Trophoblast cell (in vitro differentiated cells and primary cell): Measurements from ENCODE around the gene ATP5F1A.

ENCODE experiments used
- DNase-seq, 2 donors: peaks; one replicate each; pipeline ENCODE4 v3.0.0-alpha.2; 2016
- H2AFZ ChIP-seq: 2 replicates; pipeline ENCODE4 v1.6.1; 2013; ENCODE audit warnings: low read length, moderate library complexity, mild to moderate bottlenecking; ENCODE audit not compliant: insufficient read depth, poor library complexity
- H2AK5ac ChIP-seq: 2 replicates; pipeline ENCODE4 v1.6.1; 2013; ENCODE audit warnings: mild to moderate bottlenecking, low read length
- H2BK120ac ChIP-seq: 2 replicates; pipeline ENCODE4 v1.6.1; 2013; ENCODE audit warnings: low read length, mild to moderate bottlenecking, moderate library complexity; ENCODE audit not compliant: insufficient read depth, poor library complexity
- H2BK12ac ChIP-seq: 2 replicates; pipeline ENCODE4 v1.6.1; 2013; ENCODE audit warnings: mild to moderate bottlenecking, low read length, moderate library complexity
- H2BK5ac ChIP-seq: 2 replicates; pipeline ENCODE4 v1.6.1; 2013; ENCODE audit warnings: low read length, low read depth, moderate library complexity, mild to moderate bottlenecking; ENCODE audit not compliant: poor library complexity
- H3K14ac ChIP-seq: 2 replicates; pipeline ENCODE4 v1.6.1; 2013; ENCODE audit warnings: mild to moderate bottlenecking, low read length
- H3K18ac ChIP-seq: 2 replicates; pipeline ENCODE4 v1.6.1; 2013; ENCODE audit warnings: mild to moderate bottlenecking, low read length
- H3K23ac ChIP-seq: 2 replicates; pipeline ENCODE4 v1.6.1; 2013; ENCODE audit warnings: low read length
- H3K27ac ChIP-seq: 2 replicates; pipeline ENCODE4 v1.5.1; 2013; ENCODE audit warnings: low read depth, mild to moderate bottlenecking, inconsistent platforms, low read length, moderate library complexity
- H3K27me3 ChIP-seq: 2 replicates; pipeline ENCODE4 v1.6.1; 2013; ENCODE audit warnings: inconsistent platforms, mild to moderate bottlenecking, low read length, moderate library complexity; ENCODE audit not compliant: insufficient read depth
- H3K36me3 ChIP-seq, 2 experiments: 1 replicate in 1 of 2; 2 replicates in 1 of 2; pipeline ENCODE4 v1.6.1; 2013; ENCODE audit warnings: low read length in 2 of 2, mild to moderate bottlenecking in 2 of 2, moderate library complexity in 1 of 2; ENCODE audit not compliant: insufficient read depth in 2 of 2, control insufficient read depth in 1 of 2
- H3K4ac ChIP-seq: 2 replicates; pipeline ENCODE4 v1.6.1; 2013; ENCODE audit warnings: low read depth, mild to moderate bottlenecking, low read length, moderate library complexity
- H3K4me1 ChIP-seq, 2 experiments: 1 replicate in 1 of 2; 2 replicates in 1 of 2; pipeline ENCODE4 v1.6.1; 2013; ENCODE audit warnings: low read length in 2 of 2, mild to moderate bottlenecking in 2 of 2, moderate library complexity in 1 of 2; ENCODE audit not compliant: insufficient read depth in 2 of 2, control insufficient read depth in 1 of 2
- H3K4me2 ChIP-seq: 2 replicates; pipeline ENCODE4 v1.6.1; 2013; ENCODE audit warnings: inconsistent platforms, mild to moderate bottlenecking, low read length, moderate library complexity
- H3K4me3 ChIP-seq: 2 replicates; pipeline ENCODE4 v1.5.1; 2013; ENCODE audit warnings: mild to moderate bottlenecking, low read depth, low read length, inconsistent platforms
- H3K79me1 ChIP-seq: one replicate; pipeline ENCODE4 v1.6.1; 2013; ENCODE audit warnings: low read length
- H3K79me2 ChIP-seq: 2 replicates; pipeline ENCODE4 v1.6.1; 2013; ENCODE audit warnings: low read length, mild to moderate bottlenecking; ENCODE audit not compliant: control insufficient read depth, insufficient read depth, poor library complexity
- H3K9ac ChIP-seq: 2 replicates; pipeline ENCODE4 v1.6.1; 2013; ENCODE audit warnings: mild to moderate bottlenecking, low read length
- H3K9me3 ChIP-seq: 2 replicates; pipeline ENCODE4 v1.6.1; 2013; ENCODE audit warnings: low read depth, mild to moderate bottlenecking, control low read depth, inconsistent platforms, low read length; ENCODE audit not compliant: insufficient read depth
- H4K12ac ChIP-seq: 2 replicates; pipeline ENCODE4 v1.6.1; 2013; ENCODE audit warnings: low read depth, mild to moderate bottlenecking, low read length, moderate library complexity
- H4K8ac ChIP-seq: 2 replicates; pipeline ENCODE4 v1.6.1; 2013; ENCODE audit warnings: low read depth, mild to moderate bottlenecking, low read length, moderate library complexity
- H4K91ac ChIP-seq: one replicate; pipeline ENCODE4 v1.6.1; 2013; ENCODE audit warnings: low read depth, mild to moderate bottlenecking, low read length, moderate library complexity
- WGBS: extraction: QIAGEN DNeasy Blood & Tissue Kit; methylation state at CpG from one replicate; pipeline ENCODE4 v1.1.7; 2013; ENCODE audit warnings: missing lambda C conversion rate; ENCODE audit not compliant: insufficient read length, insufficient coverage; ENCODE audit errors: extremely low coverage; 5-methylcytosine and 5-hydroxymethylcytosine counted together

The ATP5F1A gene

GRCh38 chr18:46079336-46079735, 18.8 kb downstream of the ATP5F1A start:
- no peaks in the 10 kb centered on the region for H3K27me3 ChIP-seq
- H4K91ac ChIP-seq: no peak overlapping the region
- no peaks in the 10 kb centered on the region for H3K9me3 ChIP-seq
- no peak overlapping the region for H3K27ac ChIP-seq
- H3K79me2 ChIP-seq: no peaks in the 10 kb centered on the region
- no peaks in the 10 kb centered on the region for H3K4me1 ChIP-seq
- no peak overlapping the region for H4K12ac ChIP-seq
- no peak overlapping the region for H3K14ac ChIP-seq
- no peak overlapping the region for H3K23ac ChIP-seq
- no peak overlapping the region for H2AK5ac ChIP-seq
- H2AFZ ChIP-seq: no peak overlapping the region
- no peak overlapping the region for H2BK5ac ChIP-seq
- H3K4me2 ChIP-seq: no peak overlapping the region
- peaks cover 18 to 27% of the 10 kb centered on the region in 2 experiments for H3K36me3 ChIP-seq
- H3K79me1 ChIP-seq: no peaks in the 10 kb centered on the region
- no peak overlapping the region for H3K4me3 ChIP-seq
- no peak overlapping the region for H3K9ac ChIP-seq
- H3K18ac ChIP-seq: no peak overlapping the region
- H4K8ac ChIP-seq: no peak overlapping the region
- H2BK120ac ChIP-seq: no peak overlapping the region
- H3K4ac ChIP-seq: no peak overlapping the region
- DNase-seq: no peak
- H2BK12ac ChIP-seq: no peak overlapping the region

- H2AK5ac ChIP-seq: no peak overlapping the region
- H4K91ac ChIP-seq: no peak overlapping the region
- H3K79me2 ChIP-seq: peaks cover 16% of the 10 kb centered on the region
- DNase-seq: peak; percentile 67 to 94
- no CpG with 5 or more reads among the region's 9 CpGs for WGBS
- no peak overlapping the region for H4K12ac ChIP-seq
- H3K27ac ChIP-seq: no peak overlapping the region
- H2AFZ ChIP-seq: no peak overlapping the region
- no peak overlapping the region for H3K4me2 ChIP-seq
- no peak overlapping the region for H2BK12ac ChIP-seq
- H3K18ac ChIP-seq: no peak overlapping the region
- H3K14ac ChIP-seq: no peak overlapping the region
- no peak overlapping the region for H3K4ac ChIP-seq
- no peak overlapping the region for H2BK120ac ChIP-seq
- no peak overlapping the region for H3K23ac ChIP-seq
- peaks cover 14 to 16% of the 10 kb centered on the region in 2 experiments for H3K4me1 ChIP-seq
- no peak overlapping the region for H3K4me3 ChIP-seq
- no peak overlapping the region for H3K9ac ChIP-seq
- no peaks in the 10 kb centered on the region for H3K27me3 ChIP-seq
- no peaks in the 10 kb centered on the region for H3K9me3 ChIP-seq
- H2BK5ac ChIP-seq: no peak overlapping the region
- H3K79me1 ChIP-seq: peaks cover 25% of the 10 kb centered on the region
- H4K8ac ChIP-seq: no peak overlapping the region
- H3K36me3 ChIP-seq: no peaks in the 10 kb centered on the region
Measured at GRCh38 chr18:46073474-46074331, 24.4 kb downstream of the ATP5F1A start.

- Histone ChIP-seq H2AFZ (no peak overlapping the region), H3K36me3 (no peaks in the 10 kb centered on the region), H3K4me3 (no peak overlapping the region), H3K4ac (no peak overlapping the region), H3K4me1 (peaks cover 14 to 16% of the 10 kb centered on the region in 2 experiments), H3K79me1 (peaks cover 25% of the 10 kb centered on the region), H2BK5ac (no peak overlapping the region), H3K4me2 (no peak overlapping the region), H4K8ac (no peak overlapping the region), H2BK120ac (no peak overlapping the region), H4K12ac (no peak overlapping the region), H3K18ac (no peak overlapping the region), H2AK5ac (no peak overlapping the region), H2BK12ac (no peak overlapping the region), H3K79me2 (peaks cover 16% of the 10 kb centered on the region), H3K9me3 (no peaks in the 10 kb centered on the region), H3K27ac (no peak overlapping the region), H3K23ac (no peak overlapping the region), H4K91ac (no peak overlapping the region), H3K14ac (no peak overlapping the region), H3K27me3 (no peaks in the 10 kb centered on the region), H3K9ac (no peak overlapping the region)
- no peak for DNase-seq
- no CpG with 5 or more reads among the region's 3 CpGs for WGBS
Measured at GRCh38 chr18:46072959-46073358, 25.1 kb downstream of the ATP5F1A start.

GRCh38 chr18:46072376-46072867, 25.7 kb downstream of the ATP5F1A start:
- H3K4me3 ChIP-seq: peak overlapping the region; percentile 89
- peak overlapping the region; percentile 76 for H4K91ac ChIP-seq
- H3K36me3 ChIP-seq: no peaks in the 10 kb centered on the region
- H3K79me2 ChIP-seq: peaks cover 16% of the 10 kb centered on the region
- H4K12ac ChIP-seq: peak overlapping the region; percentile 22
- H3K18ac ChIP-seq: peak overlapping the region; percentile 56
- H3K23ac ChIP-seq: no peak overlapping the region
- H3K79me1 ChIP-seq: peaks cover 25% of the 10 kb centered on the region
- peak overlapping the region; percentile 34 for H2BK120ac ChIP-seq
- H2AFZ ChIP-seq: peak overlapping the region; percentile 62
- peak overlapping the region; percentile 64 for H4K8ac ChIP-seq
- WGBS: no CpG with 5 or more reads among the region's 25 CpGs
- peak overlapping the region; percentile 8 for H3K9ac ChIP-seq
- H2BK12ac ChIP-seq: peak overlapping the region; percentile 27
- H3K4me2 ChIP-seq: peak overlapping the region; percentile 79
- H3K14ac ChIP-seq: peak overlapping the region; percentile 54
- H3K9me3 ChIP-seq: peaks cover 1% of the 10 kb centered on the region
- DNase-seq: no peak
- no peak overlapping the region for H2BK5ac ChIP-seq
- H3K27me3 ChIP-seq: no peaks in the 10 kb centered on the region
- peak overlapping the region; percentile 34 for H3K4ac ChIP-seq
- peaks cover 14 to 16% of the 10 kb centered on the region in 2 experiments for H3K4me1 ChIP-seq
- H3K27ac ChIP-seq: no peak overlapping the region
- H2AK5ac ChIP-seq: peak overlapping the region; percentile 14
